ENCODE results near the gene EBPL. TPM values are rescaled to one million over a fixed set of nuclear protein-coding genes. Genes with fewer than 3 reads are reported as not detected.

The EBPL gene
- total RNA-seq, 1 donor from 2014 or later, result 82.9 TPM

DNA sequence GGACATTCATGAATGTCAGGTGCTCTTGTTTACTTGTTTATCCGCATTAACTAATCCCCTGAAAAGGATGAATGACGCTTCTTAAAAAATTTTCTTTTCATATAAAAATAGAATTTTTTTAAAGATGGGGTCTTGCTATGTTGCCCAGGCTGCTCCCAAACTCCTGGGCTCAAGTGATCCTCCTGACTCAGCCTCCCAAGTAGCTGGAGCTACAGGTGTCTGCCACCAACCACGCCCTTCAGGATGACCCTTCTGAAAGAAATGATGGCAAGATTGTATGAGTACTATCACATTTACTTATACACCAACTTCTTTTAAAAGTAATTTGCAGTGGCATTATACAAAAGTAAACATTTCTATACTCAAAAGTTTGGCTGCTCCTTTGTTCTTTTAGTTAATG is 6.2 kb upstream of the EBPL start:
- TF ChIP-seq CTCF (IDR thresholded peaks at IDR 0.05) (no peak), EZH2phosphoT487 (IDR thresholded peaks at IDR 0.05) (no peak)
- Histone ChIP-seq H3K4me2 (no peak overlapping the region), H3K36me3 (peaks cover 15% of the 10 kb centered on the region), H3K79me2 (ENCODE audit: low read depth) (no peaks in the 10 kb centered on the region), H2AFZ (replicated peaks) (no peak overlapping the region), H3F3A (ENCODE audit: low read depth) (no peaks in the 10 kb centered on the region), H3K4me1 (no peaks in the 10 kb centered on the region), H3K9ac (no peak overlapping the region), H3K9me3 (ENCODE audit: low read depth) (no peaks in the 10 kb centered on the region), H3K27ac (no peak overlapping the region), H3K4me3 (no peak overlapping the region), H3K27me3 (no peaks in the 10 kb centered on the region), H4K20me1 (ENCODE audit: low read depth) (no peaks in the 10 kb centered on the region)
- H3K36me3 Mint-ChIP-seq, result peaks cover 30% of the 10 kb centered on the region
- no peak overlapping the region for H3K4me3 Mint-ChIP-seq
- DNase-seq (ENCODE audit: low spot score), result no peak
- H3K27me3 Mint-ChIP-seq (ENCODE audit: insufficient read depth, low read depth), result peaks cover 4% of the 10 kb centered on the region
- H3K9me3 Mint-ChIP-seq, result no peaks in the 10 kb centered on the region
- H3K27ac Mint-ChIP-seq, result no peak overlapping the region
- H3K4me1 Mint-ChIP-seq, result peaks cover 7% of the 10 kb centered on the region

DNA sequence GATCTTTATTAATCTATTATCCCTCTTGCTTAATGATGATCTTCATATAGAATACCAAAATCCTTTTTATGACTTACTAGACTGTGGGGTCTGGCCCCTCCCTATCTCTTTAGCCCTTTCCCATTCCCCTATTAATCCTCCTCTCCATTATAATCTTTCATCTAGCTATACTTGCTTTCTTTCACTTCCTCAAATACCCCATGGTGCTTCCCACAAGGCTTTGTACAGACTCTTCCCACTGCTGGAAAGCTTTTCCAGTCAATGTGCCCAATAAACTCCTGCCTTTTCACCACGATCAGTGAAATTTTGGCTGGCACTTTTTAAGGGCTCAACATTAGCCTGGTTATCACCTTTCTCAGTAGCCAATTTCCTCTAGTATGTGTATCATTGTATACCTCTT is 3.2 kb upstream of the EBPL start:
- H3K9ac ChIP-seq, result no peak overlapping the region
- Mint-ChIP-seq H3K27ac (no peak overlapping the region), H3K36me3 (peaks cover 17% of the 10 kb centered on the region), H3K4me3 (no peak overlapping the region), H3K9me3 (no peaks in the 10 kb centered on the region), H3K4me1 (peaks cover 19% of the 10 kb centered on the region), H3K27me3 (ENCODE audit: insufficient read depth, low read depth) (peaks cover 9% of the 10 kb centered on the region)
- H3K4me3 ChIP-seq, result no peak overlapping the region
- peaks cover 12% of the 10 kb centered on the region for H3K79me2 ChIP-seq (ENCODE audit: low read depth)
- no peak overlapping the region for H3K27ac ChIP-seq
- H3K9me3 ChIP-seq (ENCODE audit: low read depth), result no peaks in the 10 kb centered on the region
- no peaks in the 10 kb centered on the region for H3K4me1 ChIP-seq
- peaks cover 3% of the 10 kb centered on the region for H3K27me3 ChIP-seq
- peaks cover 12% of the 10 kb centered on the region for H3F3A ChIP-seq (ENCODE audit: low read depth)
- H2AFZ ChIP-seq (replicated peaks), result no peak overlapping the region
- H3K36me3 ChIP-seq, result no peaks in the 10 kb centered on the region
- no peak for DNase-seq (ENCODE audit: low spot score)
- H4K20me1 ChIP-seq (ENCODE audit: low read depth), result no peaks in the 10 kb centered on the region
- H3K4me2 ChIP-seq, result no peak overlapping the region
- TF ChIP-seq EZH2 (IDR thresholded peaks at IDR 0.05), result no peak
- no peak for TF ChIP-seq EZH2phosphoT487 (IDR thresholded peaks at IDR 0.05)
- TF ChIP-seq CTCF (IDR thresholded peaks at IDR 0.05), result no peak

DNA sequence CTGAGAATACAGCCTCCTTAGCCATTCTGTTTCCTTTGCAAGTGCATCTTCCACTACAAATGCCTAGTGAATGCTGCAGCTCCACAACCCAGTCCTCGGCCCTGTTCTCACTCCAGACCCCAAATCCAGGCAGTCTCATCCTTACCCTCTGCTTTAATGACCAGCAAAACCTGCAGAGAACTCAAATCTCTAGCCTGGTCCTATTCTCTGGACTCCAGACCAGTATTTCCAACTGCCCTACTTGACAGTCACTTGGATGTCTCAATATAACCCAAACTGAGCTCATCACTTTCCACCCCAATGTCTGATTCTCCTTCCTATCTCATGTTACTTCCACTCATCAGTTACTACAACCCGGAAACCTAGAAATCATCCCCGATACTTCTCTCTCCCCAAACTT is 2.6 kb upstream of the EBPL start:
- Histone ChIP-seq H3K9ac (no peak overlapping the region), H3F3A (ENCODE audit: low read depth) (peaks cover 12% of the 10 kb centered on the region), H2AFZ (replicated peaks) (no peak overlapping the region), H3K79me2 (ENCODE audit: low read depth) (peaks cover 18% of the 10 kb centered on the region), H3K4me3 (no peak overlapping the region), H3K27me3 (peaks cover 3% of the 10 kb centered on the region), H3K4me2 (no peak overlapping the region), H4K20me1 (ENCODE audit: low read depth) (no peaks in the 10 kb centered on the region), H3K36me3 (no peaks in the 10 kb centered on the region), H3K4me1 (no peaks in the 10 kb centered on the region), H3K9me3 (ENCODE audit: low read depth) (no peaks in the 10 kb centered on the region), H3K27ac (no peak overlapping the region)
- Mint-ChIP-seq H3K27me3 (ENCODE audit: insufficient read depth, low read depth) (peaks cover 9% of the 10 kb centered on the region), H3K36me3 (peaks cover 16% of the 10 kb centered on the region), H3K4me1 (peaks cover 19% of the 10 kb centered on the region), H3K4me3 (no peak overlapping the region), H3K27ac (no peak overlapping the region), H3K9me3 (no peaks in the 10 kb centered on the region)
- TF ChIP-seq CTCF (IDR thresholded peaks at IDR 0.05) (no peak), EZH2 (IDR thresholded peaks at IDR 0.05) (no peak), EZH2phosphoT487 (IDR thresholded peaks at IDR 0.05) (no peak)
- no peak for DNase-seq (ENCODE audit: low spot score)

All from neural progenitor cell (in vitro differentiated cells).